ENCODE results near the gene PRPSAP1.

Gene PRPSAP1

DNA sequence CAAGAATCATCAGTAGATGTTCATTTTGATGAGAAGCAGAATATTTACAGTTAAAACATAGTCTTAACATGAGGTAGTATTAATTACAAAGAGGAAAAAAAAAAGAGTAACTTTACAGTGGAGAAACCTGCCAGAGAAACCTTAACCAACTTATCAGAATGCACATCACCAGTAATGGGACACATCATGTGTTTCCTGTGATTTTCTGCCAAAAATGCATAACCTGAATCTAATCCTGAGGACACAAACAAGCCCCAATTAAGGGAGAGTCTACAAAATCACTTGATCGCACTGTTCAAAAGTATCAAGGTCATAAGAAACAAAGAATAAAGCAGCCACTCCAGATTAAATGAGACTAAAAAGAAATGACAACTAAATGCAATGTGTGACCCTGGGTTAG is 27.4 kb downstream of the PRPSAP1 start:
- ATAC-seq = peak; percentile 24; the same call in 1 of the 3 replicates
- TF ChIP-seq ZNF8 (CRISPR knock-in tag; IDR thresholded peaks at IDR 0.05) (no peak), ZFP3 (CRISPR knock-in tag; IDR thresholded peaks at IDR 0.05) (no peak), BACH2 (CRISPR knock-in tag; IDR thresholded peaks at IDR 0.05; ENCODE audit: borderline replicate concordance) (no peak), GLIS3 (CRISPR knock-in tag; IDR thresholded peaks at IDR 0.05) (no peak), ZC3H10 (CRISPR knock-in tag; IDR thresholded peaks at IDR 0.05) (no peak)
- TF ChIP-seq, protein P1, sequence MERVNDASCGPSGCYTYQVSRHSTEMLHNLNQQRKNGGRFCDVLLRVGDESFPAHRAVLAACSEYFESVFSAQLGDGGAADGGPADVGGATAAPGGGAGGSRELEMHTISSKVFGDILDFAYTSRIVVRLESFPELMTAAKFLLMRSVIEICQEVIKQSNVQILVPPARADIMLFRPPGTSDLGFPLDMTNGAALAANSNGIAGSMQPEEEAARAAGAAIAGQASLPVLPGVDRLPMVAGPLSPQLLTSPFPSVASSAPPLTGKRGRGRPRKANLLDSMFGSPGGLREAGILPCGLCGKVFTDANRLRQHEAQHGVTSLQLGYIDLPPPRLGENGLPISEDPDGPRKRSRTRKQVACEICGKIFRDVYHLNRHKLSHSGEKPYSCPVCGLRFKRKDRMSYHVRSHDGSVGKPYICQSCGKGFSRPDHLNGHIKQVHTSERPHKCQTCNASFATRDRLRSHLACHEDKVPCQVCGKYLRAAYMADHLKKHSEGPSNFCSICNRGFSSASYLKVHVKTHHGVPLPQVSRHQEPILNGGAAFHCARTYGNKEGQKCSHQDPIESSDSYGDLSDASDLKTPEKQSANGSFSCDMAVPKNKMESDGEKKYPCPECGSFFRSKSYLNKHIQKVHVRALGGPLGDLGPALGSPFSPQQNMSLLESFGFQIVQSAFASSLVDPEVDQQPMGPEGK (CRISPR knock-in tag; IDR thresholded peaks at IDR 0.05; ENCODE audit: borderline replicate concordance) = no peak
- TF ChIP-seq, protein P2, sequence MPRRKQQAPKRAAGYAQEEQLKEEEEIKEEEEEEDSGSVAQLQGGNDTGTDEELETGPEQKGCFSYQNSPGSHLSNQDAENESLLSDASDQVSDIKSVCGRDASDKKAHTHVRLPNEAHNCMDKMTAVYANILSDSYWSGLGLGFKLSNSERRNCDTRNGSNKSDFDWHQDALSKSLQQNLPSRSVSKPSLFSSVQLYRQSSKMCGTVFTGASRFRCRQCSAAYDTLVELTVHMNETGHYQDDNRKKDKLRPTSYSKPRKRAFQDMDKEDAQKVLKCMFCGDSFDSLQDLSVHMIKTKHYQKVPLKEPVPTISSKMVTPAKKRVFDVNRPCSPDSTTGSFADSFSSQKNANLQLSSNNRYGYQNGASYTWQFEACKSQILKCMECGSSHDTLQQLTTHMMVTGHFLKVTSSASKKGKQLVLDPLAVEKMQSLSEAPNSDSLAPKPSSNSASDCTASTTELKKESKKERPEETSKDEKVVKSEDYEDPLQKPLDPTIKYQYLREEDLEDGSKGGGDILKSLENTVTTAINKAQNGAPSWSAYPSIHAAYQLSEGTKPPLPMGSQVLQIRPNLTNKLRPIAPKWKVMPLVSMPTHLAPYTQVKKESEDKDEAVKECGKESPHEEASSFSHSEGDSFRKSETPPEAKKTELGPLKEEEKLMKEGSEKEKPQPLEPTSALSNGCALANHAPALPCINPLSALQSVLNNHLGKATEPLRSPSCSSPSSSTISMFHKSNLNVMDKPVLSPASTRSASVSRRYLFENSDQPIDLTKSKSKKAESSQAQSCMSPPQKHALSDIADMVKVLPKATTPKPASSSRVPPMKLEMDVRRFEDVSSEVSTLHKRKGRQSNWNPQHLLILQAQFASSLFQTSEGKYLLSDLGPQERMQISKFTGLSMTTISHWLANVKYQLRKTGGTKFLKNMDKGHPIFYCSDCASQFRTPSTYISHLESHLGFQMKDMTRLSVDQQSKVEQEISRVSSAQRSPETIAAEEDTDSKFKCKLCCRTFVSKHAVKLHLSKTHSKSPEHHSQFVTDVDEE (CRISPR knock-in tag; IDR thresholded peaks at IDR 0.05) = no peak
- TF ChIP-seq, protein P3, sequence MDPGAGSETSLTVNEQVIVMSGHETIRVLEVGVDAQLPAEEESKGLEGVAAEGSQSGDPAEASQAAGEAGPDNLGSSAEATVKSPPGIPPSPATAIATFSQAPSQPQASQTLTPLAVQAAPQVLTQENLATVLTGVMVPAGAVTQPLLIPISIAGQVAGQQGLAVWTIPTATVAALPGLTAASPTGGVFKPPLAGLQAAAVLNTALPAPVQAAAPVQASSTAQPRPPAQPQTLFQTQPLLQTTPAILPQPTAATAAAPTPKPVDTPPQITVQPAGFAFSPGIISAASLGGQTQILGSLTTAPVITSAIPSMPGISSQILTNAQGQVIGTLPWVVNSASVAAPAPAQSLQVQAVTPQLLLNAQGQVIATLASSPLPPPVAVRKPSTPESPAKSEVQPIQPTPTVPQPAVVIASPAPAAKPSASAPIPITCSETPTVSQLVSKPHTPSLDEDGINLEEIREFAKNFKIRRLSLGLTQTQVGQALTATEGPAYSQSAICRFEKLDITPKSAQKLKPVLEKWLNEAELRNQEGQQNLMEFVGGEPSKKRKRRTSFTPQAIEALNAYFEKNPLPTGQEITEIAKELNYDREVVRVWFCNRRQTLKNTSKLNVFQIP (CRISPR knock-in tag; IDR thresholded peaks at IDR 0.05; ENCODE audit: borderline replicate concordance, low read depth) = no peak
- TF ChIP-seq, protein P4, sequence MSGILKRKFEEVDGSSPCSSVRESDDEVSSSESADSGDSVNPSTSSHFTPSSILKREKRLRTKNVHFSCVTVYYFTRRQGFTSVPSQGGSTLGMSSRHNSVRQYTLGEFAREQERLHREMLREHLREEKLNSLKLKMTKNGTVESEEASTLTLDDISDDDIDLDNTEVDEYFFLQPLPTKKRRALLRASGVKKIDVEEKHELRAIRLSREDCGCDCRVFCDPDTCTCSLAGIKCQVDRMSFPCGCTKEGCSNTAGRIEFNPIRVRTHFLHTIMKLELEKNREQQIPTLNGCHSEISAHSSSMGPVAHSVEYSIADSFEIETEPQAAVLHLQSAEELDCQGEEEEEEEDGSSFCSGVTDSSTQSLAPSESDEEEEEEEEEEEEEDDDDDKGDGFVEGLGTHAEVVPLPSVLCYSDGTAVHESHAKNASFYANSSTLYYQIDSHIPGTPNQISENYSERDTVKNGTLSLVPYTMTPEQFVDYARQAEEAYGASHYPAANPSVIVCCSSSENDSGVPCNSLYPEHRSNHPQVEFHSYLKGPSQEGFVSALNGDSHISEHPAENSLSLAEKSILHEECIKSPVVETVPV (CRISPR knock-in tag; IDR thresholded peaks at IDR 0.05) = no peak

DNA sequence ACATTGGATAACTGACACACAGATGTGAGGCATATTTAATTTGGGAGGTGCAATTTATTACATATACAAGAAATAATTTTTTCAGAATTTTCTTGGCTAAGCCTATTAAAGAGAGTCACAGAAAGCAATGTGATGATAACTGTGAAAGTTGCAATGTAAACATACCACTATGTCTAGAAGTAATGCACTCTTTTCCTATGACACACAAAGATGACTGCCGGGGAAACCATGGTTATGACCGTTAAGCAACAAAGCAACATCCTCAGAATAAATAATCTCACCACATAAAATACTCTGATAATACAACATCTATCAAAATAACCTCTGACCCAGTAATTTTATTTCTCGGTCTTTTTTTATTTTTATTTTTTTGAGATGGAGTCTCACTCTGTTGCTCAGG is 35.1 kb downstream of the PRPSAP1 start:
- ATAC-seq = no peak
- TF ChIP-seq TOX (CRISPR knock-in tag; IDR thresholded peaks at IDR 0.05; ENCODE audit: borderline replicate concordance) = no peak
- TF ChIP-seq RARB (CRISPR knock-in tag; IDR thresholded peaks at IDR 0.05) = no peak
- TF ChIP-seq GLIS3 (CRISPR knock-in tag; IDR thresholded peaks at IDR 0.05) = no peak
- TF ChIP-seq, protein P2 (CRISPR knock-in tag; IDR thresholded peaks at IDR 0.05) = no peak
- no peak for TF ChIP-seq ZNF8 (CRISPR knock-in tag; IDR thresholded peaks at IDR 0.05)
- TF ChIP-seq OSR1 (CRISPR knock-in tag; IDR thresholded peaks at IDR 0.05) = no peak
- no peak for TF ChIP-seq ISL1 (CRISPR knock-in tag; IDR thresholded peaks at IDR 0.05)

DNA sequence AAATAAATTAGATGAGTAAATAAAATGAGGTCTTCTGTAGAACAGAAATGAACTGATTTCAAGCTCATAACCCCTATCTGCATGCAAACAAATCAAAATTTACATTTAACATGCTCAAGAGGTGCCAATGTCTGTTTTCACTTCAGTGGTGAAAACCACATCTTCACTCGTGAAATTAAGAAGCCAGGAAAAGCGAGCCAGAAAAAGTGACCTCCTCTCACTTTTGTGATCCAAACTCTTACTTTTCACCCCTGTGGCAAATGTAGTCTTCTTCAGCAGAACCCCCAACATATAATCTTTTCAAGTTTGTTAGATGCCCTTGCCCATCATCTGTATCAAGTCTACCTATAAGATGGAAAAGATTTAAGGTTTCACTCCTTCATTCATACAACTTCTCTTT is 36.2 kb downstream of the PRPSAP1 start:
- no peak for ATAC-seq
- TF ChIP-seq, protein P5, sequence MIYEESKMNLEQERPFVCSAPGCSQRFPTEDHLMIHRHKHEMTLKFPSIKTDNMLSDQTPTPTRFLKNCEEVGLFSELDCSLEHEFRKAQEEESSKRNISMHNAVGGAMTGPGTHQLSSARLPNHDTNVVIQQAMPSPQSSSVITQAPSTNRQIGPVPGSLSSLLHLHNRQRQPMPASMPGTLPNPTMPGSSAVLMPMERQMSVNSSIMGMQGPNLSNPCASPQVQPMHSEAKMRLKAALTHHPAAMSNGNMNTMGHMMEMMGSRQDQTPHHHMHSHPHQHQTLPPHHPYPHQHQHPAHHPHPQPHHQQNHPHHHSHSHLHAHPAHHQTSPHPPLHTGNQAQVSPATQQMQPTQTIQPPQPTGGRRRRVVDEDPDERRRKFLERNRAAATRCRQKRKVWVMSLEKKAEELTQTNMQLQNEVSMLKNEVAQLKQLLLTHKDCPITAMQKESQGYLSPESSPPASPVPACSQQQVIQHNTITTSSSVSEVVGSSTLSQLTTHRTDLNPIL (CRISPR knock-in tag; IDR thresholded peaks at IDR 0.05; ENCODE audit: low read depth) = no peak
- TF ChIP-seq BACH2 (CRISPR knock-in tag; IDR thresholded peaks at IDR 0.05; ENCODE audit: borderline replicate concordance) = no peak
- TF ChIP-seq, protein P1 (CRISPR knock-in tag; IDR thresholded peaks at IDR 0.05; ENCODE audit: borderline replicate concordance) = no peak
- TF ChIP-seq ZNF70 (CRISPR knock-in tag; IDR thresholded peaks at IDR 0.05) = no peak
- TF ChIP-seq, protein P2 (CRISPR knock-in tag; IDR thresholded peaks at IDR 0.05) = no peak
- no peak for TF ChIP-seq CSDC2 (CRISPR knock-in tag; IDR thresholded peaks at IDR 0.05)
- TF ChIP-seq ZFP30 (CRISPR knock-in tag; IDR thresholded peaks at IDR 0.05) = no peak
- TF ChIP-seq, protein P3 (CRISPR knock-in tag; IDR thresholded peaks at IDR 0.05; ENCODE audit: borderline replicate concordance, low read depth) = no peak
- no peak for TF ChIP-seq ZC3H10 (CRISPR knock-in tag; IDR thresholded peaks at IDR 0.05)
- TF ChIP-seq OSR1 (CRISPR knock-in tag; IDR thresholded peaks at IDR 0.05) = no peak
- TF ChIP-seq ZNF8 (CRISPR knock-in tag; IDR thresholded peaks at IDR 0.05) = no peak

Measured in SK-N-SH treated with all-trans-retinoic acid at 6 μM for 48 hours (cell line).